GM18951 (cell line): Measurements from ENCODE around the gene CLDND2.

Source experiments
- POLR2A ChIP-seq: IDR thresholded peaks from 4 replicates; pipeline ENCODE4 v1.6.1; 2011; ENCODE audit warnings: mild to moderate bottlenecking; ENCODE audit not compliant: insufficient read length, insufficient read depth; ENCODE audit errors: extremely low read depth
- in situ Hi-C: fragments of 300-500 bp; cut with MboI; formaldehyde crosslinking; loops from one replicate; pipeline ENCODE4 v1.12.0; 2022; ENCODE audit warnings: low sequenced_read_pairs, mixed read lengths, inconsistent platforms; ENCODE audit not compliant: unreplicated experiment

The CLDND2 gene

DNA sequence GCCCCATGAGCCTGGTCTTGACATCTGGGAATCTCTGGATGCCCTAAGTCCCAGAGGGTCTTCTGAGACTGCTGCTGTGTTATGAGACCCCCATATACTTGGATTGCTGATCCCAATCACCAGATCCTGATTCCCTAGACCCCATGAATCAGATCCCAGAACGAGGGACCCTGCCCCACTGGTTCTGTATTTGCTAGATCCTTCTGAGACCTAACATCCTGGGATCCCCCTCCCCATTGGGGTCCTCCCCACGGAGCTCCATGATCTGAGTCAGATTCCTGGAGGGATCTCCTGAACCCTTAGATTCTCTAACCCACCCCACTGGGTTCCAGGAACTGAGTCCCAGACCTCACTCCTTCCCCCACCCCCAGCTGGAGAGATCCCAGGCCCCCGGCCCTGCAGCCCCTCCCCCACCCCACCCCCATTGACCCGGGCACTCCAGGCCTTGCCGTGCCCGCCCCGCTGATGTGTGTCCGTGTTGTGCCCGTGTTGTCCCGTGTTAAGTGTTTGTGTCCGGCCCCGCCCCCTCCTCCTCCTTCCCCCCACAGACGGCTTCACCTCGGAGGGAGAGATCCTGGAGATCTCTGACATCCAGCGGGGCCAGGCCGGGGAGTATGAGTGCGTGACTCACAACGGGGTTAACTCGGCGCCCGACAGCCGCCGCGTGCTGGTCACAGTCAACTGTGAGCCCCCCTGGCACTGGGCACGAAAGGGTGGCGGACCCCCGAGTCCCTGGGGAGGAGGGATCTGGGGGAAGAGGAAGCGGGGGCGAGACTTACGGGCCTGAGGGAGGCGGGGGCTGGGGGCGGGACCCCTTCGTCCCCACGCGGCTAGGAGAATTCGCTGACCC lies 42.4 kb downstream of the CLDND2 start:
- TF ChIP-seq POLR2A = no peak
- in situ Hi-C loops = no loop called here

- no peak for TF ChIP-seq POLR2A
- in situ Hi-C loops = no loop called here
Observed at GRCh38 chr19:51325161-51325976, 43.4 kb downstream of the CLDND2 start.

DNA sequence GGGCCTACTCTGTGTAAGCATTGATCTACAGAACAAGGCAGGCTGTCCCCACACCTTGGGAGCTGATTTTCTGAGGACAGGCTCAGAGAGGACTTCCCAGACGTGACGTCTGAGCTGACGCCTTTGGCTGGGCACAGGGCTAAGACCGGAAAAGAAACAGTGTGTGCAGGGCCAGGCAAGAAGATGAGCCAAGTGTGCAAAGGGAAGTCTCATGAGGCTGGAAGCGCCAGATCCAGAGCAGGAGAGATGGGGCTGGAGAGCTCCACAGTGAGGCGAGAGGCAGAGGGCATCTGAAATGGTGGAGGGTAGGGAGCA lies 44.7 kb downstream of the CLDND2 start:
- in situ Hi-C loops = no loop called here
- no peak for TF ChIP-seq POLR2A

- no peak for TF ChIP-seq POLR2A
- in situ Hi-C loops = no loop called here
Observed at GRCh38 chr19:51323481-51324166, 45.2 kb downstream of the CLDND2 start.

DNA sequence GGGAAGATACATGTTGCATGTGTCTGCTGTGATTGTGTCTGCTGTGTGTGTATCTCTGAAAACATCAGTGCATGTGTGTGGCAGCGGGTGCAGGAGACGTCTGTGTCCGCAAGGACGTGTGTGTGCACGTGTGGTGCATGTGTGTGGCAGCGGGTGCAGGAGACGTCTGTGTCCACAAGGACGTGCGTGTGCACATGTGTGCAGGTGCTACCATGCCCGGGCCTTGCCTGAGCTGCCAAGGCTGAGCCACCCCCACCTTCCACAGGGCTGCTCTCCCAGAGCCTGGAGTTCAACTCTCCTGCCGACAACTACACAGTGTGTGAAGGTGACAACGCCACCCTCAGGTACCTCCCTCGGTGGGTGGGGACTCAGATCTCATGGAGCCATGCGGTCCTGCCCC lies 47.0 kb downstream of the CLDND2 start:
- no peak for TF ChIP-seq POLR2A
- in situ Hi-C loops = no loop called here

DNA sequence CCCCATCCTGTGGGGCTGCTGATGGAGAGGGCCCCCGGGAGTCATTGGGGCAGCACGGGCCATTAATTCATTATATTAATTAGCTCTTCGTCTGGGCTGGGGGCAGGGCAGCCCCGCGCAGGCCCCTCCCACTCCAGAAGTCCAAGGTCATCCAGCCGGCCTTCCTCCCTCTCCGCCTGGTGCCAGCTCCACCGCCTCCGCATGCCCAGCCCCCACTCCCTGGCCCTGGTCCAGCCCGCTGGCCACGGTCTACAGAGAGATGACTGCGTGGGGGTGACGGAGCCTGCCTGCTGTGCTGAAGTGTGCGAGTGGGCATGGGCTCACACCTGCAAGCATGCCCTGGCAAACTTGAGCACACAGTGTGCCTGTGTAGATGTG lies 48.5 kb downstream of the CLDND2 start:
- in situ Hi-C loops = no loop called here
- no peak for TF ChIP-seq POLR2A

DNA sequence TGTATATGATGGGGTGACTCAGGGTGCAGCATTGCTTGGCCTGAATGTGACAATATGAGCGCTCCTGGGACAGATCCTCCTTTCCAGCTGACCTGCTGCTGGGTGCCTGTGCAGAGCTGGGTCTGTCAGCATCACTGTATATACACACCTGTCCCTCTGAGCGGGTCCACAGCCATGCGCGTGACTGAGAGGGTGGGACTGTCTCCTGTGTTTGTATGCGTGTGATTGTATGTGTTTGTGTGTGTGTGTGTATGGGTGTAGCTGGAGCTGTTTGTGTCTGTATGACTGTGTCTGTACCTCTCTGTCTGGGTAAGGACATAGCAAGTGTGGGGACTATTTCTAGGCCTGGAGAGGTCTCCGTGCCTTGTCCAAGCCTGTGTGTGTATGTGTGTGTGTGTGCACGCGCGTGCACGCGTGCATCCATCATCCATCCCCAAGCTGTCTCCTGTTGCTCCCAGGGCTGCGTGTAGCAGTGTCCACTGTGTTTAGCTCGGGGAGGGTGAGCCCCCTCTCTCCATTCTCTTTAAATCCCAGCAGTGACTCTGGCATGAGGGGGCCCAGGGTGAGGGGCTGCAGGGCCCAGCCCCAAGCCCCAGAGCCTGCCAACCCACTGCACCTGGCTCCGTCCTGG lies 49.0 kb downstream of the CLDND2 start:
- TF ChIP-seq POLR2A = no peak
- in situ Hi-C loops = no loop called here

DNA sequence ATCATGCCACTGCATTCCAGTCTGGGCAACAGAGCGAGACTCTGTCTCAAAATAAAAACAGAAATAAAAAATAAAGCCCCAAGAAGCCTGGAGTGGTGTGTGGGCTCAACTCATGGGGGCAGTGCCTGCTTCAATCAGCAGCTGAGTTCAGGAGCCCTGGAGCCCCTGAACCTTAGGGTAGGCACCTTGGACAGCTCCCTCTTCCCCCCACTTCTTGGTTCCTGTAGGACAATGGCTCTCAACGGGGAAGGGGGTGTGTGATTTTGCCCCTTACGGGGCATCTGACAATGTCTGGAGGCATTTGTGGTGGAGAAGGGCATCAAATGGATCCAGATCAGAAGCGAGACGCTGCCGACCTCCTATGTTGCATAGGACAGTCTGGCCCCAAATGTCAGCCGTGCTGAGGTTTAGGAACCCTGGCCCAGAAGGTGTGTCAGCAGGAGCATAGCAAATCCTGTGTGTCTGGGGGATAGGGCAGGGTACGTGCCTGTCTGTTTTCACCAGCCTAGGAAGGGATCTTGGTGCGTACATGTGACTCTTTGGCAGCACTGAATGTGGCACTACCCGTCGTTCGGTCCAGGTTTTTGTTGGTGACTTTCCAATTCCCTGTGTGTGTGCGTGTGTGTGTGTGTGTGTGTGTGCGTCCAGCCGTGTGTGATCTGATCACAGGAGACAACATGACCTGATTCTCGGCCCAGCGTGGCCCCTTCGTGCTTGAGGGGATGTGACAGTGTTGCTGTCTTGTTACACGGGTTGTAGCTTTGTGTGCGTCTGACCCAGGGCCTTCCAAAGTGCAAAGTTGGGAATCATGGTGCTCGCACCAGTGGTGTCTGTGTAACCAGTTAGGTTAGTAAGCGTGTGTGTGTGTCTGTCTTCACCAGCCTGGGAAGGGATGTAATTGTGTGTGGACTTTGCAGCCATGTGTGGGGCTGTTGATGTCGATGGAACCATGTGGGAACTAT lies 49.8 kb downstream of the CLDND2 start:
- no peak for TF ChIP-seq POLR2A
- in situ Hi-C loops = no loop called here

DNA sequence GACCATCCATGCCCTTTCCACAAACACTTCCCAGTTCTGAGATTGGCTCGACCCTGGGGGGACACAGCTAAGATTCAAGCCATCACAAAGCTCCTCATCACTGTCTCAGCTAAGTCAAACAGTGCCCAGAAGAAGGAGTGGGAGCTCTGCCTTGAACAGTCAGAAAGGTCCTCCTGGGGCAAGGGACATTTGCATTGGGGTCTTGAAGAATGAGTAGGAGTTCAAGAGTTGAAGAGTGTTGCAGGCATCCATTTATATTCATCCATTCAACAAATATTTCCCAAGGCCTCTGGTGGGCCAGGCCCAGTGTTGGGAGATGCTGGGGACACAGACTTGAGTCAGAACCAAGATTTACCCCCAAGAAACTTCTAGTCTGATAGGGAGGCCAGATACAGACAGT lies 50.8 kb downstream of the CLDND2 start:
- in situ Hi-C loops = no loop called here
- no peak for TF ChIP-seq POLR2A

GRCh38 chr19:51317376-51317775 lies 51.4 kb downstream of the CLDND2 start:
- TF ChIP-seq POLR2A = no peak
- in situ Hi-C loops = no loop called here
